ENCODE results near the gene AADAC.

The AADAC gene

GRCh38 chr3:151772825-151773480, 41.0 kb upstream of the AADAC start:
- no peak for TF ChIP-seq CTCF (IDR thresholded peaks at IDR 0.05; ENCODE audit: low read depth, low read length, missing control alignments)
- H3K4me3 ChIP-seq (ENCODE audit: low read depth, low read length), result no peak overlapping the region
- no peak for DNase-seq (ENCODE audit: low read depth)

- TF ChIP-seq CTCF (IDR thresholded peaks at IDR 0.05; ENCODE audit: low read depth, low read length, missing control alignments), result no peak
- H3K4me3 ChIP-seq (ENCODE audit: low read depth, low read length), result no peak overlapping the region
- DNase-seq (ENCODE audit: low read depth), result no peak
Measured at GRCh38 chr3:151774235-151774634, 39.7 kb upstream of the AADAC start.

GRCh38 chr3:151774910-151775309, 39.0 kb upstream of the AADAC start:
- no peak for TF ChIP-seq CTCF (IDR thresholded peaks at IDR 0.05; ENCODE audit: low read depth, low read length, missing control alignments)
- DNase-seq (ENCODE audit: low read depth), result no peak
- no peak overlapping the region for H3K4me3 ChIP-seq (ENCODE audit: low read depth, low read length)

GRCh38 chr3:151775314-151776258, 38.3 kb upstream of the AADAC start:
- no peak for TF ChIP-seq CTCF (IDR thresholded peaks at IDR 0.05; ENCODE audit: low read depth, low read length, missing control alignments)
- no peak overlapping the region for H3K4me3 ChIP-seq (ENCODE audit: low read depth, low read length)
- no peak for DNase-seq (ENCODE audit: low read depth)

- no peak for TF ChIP-seq CTCF (IDR thresholded peaks at IDR 0.05; ENCODE audit: low read depth, low read length, missing control alignments)
- DNase-seq (ENCODE audit: low read depth), result no peak
- H3K4me3 ChIP-seq (ENCODE audit: low read depth, low read length), result no peak overlapping the region
Measured at GRCh38 chr3:151776259-151776740, 37.6 kb upstream of the AADAC start.

GRCh38 chr3:151777880-151778279, 36.0 kb upstream of the AADAC start:
- DNase-seq (ENCODE audit: low read depth), result no peak
- no peak overlapping the region for H3K4me3 ChIP-seq (ENCODE audit: low read depth, low read length)
- TF ChIP-seq CTCF (IDR thresholded peaks at IDR 0.05; ENCODE audit: low read depth, low read length, missing control alignments), result no peak
